HG03095 (cell line): ENCODE data around the gene CYP8B1.
"Not testable (repeated sequence)": the region's sequence is repeated elsewhere in the genome, so short reads cannot be mapped to it uniquely, and the experiment has no call there.

Source experiments
- ATAC-seq: cut with Tn5 transposase; IDR thresholded peaks from one replicate; pipeline ENCODE4 v1.9.1; 2021; ENCODE audit warnings: moderate library complexity; ENCODE audit not compliant: unreplicated experiment

CYP8B1 gene

DNA sequence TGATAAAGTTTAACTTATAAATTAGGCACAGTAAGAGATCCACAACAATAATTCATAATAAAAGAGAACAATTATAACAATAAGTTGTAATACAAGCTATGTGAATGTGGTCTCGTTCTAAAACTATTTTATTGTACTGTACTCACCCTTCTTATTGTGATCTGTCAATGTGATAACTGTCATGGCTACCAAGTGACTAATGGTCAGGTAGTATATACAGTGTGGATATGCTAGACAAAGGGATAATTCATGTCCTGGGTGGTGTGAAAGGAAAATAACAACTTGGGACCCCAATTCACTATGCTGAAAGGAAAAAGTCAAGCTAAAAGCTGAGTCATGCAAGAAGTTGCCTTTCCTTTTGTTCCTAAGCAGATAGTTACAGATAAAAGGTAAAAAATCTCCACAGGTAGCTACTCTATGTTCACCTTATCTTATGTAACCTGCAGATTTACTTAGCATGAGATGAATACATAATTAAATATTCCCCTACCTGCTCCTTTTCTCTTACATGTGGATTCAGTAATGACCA, 10.7 kb upstream of the CYP8B1 start:
- no peak for ATAC-seq

DNA sequence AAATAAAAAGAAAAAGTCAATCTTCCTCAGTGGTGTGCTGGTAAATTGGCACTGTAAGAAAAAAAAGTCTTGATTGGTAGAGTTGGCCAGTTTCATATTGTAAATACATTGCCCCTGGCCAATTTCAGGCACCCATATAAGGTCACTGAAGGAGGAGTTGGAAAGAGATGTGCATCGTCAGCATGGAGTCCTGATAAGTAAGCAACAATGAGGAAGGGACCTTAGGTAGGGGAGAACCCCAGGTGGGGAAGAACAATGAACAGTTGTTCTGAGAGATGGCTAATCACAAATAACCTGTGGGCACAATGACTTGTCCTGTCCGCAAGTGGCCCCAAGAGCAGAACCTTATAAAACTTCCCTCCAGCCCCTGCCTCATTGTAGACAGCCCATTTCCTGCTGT, 8.6 kb upstream of the CYP8B1 start:
- no peak for ATAC-seq

DNA sequence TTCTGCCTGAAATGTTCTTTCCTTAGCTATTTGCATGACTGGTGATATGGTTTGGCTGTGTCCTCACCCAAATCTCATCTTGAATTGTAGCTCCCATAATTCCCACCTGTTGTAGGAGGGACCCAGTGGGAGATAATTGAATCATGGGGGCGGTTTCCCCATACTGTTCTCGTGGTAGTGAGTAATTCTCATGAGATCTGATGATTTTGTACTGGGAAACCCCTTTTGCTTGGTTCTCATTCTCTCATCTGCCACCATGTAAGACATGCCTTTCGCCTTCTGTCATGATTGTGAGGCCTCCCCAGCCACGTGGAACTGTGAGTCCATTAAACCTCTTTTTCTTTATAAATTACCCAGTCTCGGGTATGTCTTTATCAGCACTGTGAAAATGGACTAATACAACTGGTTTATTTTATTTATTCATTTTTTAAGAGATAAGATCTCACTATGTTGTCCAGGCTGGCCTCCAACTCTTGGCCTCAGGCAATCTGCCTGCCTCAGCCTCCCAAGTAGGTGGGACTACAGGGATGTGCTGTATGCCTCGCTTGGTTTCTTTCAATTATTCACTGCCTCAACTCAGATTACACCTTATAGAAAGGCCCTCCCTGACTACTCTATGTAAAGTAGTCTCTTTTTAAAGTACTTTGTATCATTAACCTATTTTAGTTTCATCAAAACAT, 7.7 kb upstream of the CYP8B1 start:
- ATAC-seq, result not testable (repeated sequence)

DNA sequence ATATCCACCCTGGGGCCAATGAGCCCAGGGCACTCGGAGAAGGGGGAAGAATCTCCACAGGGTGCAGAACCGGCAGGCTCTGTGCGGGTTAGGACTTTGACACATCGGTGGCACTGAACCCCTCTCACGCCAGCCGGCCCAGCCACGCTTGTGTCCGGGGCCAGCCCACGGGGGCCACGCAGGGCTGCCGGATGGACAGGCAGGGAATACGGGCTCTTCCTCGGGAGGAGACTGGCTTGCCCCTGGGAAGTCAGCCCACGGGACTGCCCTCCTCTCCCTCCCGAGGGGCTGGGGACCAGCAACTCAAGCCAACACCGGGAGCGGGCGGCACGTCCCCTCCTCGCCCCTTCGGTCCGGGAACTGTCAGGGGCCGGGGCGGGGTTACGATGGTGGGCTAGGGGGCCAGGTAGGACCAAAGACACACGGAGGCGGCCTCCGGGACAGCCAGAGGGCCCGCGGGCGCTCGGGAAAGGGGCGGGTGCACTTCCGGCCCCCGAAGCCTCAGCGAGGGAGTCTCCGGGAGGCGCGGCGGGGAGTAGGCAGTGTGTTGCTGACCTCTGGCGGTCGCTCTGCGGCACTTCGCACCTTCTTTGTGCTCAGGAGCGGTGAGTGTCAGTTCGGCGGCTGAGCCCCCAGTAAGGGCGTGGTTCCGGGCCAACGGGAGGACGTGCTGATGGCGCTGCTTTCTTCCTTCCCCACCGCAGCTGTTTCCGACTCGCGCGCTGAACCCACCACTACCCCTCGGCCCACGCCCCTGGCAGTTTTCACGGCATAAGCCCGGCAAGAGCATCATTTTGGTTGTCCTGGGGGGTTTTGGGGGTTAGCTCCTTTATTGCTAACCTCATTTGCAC, 5.1 kb upstream of the CYP8B1 start:
- ATAC-seq, result peak; percentile 98

DNA sequence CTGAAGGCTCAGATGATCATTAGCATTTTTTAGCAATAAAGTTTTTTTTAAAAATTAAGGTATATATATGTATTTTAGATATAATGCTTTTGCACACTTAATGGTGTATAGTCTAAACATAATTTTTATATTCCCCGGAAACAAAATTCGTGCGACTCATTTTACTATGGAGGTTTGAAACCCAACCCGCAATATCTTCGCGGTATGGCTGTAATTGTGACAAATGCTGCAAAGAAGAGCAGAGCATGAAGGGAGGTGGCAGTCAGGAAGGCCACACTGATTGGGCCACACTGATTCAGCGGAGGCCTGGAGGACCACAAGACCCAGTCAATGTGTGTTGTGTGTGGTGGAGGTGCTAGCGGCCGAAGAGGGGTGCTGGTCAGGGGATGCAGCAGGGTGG, 4.5 kb upstream of the CYP8B1 start:
- ATAC-seq, result no peak

DNA sequence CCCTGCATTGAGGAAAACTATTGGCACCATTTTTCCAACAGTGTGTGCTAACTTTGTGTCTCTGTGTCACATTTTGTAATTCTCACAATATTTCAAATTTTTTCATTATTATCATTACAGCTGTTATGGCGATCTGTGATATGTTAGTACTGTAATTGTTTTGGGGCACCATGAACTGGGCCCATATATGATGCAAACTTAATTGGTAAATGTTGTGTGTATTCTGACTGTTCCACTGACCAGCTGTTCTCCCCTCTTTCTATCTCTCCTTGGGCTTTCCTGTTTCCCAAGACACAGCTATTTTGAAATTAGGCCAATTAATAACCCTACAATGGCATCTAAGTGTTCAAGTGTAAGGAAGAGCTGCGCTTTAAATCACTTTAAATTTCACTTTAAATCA, 2.2 kb upstream of the CYP8B1 start:
- ATAC-seq, result no peak

DNA sequence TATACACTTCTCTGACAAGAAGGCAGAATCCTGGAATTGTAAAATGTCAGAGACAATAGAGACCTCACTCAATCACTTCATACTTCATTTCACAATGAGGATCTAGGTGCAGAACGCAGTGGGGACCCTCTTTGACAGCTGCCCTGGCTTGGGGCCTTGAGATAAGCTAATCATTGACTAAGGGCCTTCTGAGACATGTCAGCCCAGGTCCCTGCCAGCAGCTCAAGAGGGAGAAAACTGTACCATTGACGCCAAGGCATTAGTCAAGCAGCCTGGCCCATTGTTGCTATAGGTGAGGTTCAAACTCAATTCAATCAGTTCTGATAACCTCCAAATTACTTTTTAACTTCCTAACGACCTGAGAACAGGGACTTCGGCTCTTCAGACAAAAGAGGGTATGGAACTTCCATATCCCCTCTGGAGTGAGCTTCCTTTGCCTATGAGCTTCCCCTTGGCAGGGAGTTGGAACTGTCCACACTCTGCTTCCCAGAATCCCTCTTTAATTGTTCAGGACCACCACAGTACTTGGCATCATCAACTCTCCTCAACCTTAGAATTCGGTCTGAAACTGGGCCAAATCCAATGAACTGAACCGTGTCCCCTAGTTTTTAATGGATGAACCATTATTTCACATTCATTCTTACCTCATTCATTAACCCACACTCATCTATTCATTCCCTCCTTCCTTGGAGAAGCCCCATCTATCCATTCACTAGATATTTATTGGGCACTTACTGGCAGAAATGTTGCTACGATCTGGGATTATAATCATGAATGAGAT, 1.5 kb upstream of the CYP8B1 start:
- no peak for ATAC-seq

DNA sequence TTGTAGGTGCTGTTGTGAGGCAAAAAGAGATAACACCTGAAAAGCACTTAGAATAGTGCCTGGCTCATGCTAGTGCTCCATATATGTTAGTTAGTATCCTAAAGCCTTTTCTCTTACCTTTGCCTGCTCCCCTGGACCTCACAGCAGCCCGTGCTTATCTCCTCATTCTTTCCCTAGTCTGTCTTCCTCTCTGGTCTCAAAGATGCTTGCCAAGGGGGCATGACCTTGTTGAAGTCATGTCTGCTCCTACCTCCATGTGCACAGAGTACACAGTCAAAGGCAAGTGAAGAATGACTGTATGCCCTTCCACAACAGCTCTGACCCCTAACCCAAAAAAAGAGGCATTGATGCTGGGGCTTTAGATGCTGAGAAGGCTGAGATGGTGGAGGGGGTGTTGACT, 722 bp upstream of the CYP8B1 start:
- no peak for ATAC-seq

DNA sequence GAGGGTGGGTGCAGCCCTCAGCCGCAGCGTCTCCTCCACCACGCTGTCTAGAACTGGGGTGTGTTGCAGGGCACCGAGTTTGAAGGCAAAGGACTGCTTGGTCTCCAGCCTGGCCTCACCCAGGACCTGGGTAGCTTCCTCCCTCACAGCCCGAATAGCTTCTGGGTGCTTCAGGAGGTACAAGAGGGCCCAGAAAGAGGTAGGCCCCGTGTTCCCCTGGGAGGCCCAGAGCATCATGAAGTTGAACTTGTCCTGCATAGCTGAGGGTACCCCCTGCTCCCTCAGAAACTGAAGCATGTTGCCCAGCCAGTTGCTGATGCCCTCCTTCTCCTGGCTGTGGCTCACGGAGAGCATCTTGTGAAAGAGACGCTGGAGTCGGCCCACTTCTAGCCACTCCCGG, 930 bp downstream of the CYP8B1 start:
- ATAC-seq, result no peak

DNA sequence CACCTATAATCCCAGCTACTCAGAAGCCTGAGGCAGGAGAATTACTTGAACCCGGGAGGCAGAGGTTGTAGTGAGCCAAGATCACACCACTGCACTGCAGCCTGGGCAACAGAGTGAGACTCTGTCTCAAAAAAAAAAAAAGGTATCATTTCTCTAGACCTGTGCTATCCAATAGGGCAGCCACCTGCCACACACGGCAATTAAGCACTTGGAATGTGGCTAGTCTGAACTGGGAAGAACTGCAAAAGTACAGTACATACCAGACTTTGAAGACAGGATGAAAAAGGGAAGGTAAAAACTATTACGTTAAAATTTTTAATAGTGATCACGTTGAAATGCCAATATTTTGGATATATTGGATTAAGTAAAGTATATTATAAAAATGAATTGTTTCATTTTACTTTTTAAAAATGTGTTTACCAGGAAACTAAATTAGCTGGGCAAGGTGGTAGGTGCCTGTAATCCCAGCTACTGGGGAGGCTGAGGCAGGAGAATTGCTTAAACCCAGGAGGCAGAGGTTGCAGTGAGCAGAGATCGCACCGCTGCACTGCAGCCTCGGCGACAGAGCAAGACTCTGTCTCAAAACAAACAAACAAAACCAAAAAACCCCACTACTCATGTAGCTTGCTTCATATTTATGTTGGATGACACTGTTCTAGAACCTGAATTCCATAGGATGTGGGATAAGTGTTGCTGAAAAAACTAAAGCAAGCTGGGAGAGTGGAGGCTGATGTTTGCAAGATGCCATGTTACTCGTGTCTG, 2.3 kb downstream of the CYP8B1 start:
- ATAC-seq, result no peak

DNA sequence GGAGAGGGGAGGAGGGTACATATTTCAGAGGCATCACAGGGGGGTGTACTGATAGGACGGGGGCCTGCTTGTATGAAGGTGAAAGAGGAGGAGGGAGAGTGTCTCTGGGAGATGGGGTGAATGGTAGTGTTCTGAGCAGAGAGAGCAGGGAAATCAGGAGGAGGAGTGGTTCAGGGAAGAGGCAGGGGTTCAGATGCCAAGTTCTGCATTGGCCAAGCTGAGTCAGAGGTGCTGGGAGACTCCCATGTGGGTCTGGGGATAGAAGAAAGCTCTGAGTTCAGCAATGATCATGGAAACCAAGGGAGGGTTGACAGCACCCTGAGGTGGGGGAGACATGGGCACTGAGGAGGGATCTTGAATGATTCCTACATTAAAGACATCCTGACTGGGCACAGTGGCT, 3.0 kb downstream of the CYP8B1 start:
- no peak for ATAC-seq

DNA sequence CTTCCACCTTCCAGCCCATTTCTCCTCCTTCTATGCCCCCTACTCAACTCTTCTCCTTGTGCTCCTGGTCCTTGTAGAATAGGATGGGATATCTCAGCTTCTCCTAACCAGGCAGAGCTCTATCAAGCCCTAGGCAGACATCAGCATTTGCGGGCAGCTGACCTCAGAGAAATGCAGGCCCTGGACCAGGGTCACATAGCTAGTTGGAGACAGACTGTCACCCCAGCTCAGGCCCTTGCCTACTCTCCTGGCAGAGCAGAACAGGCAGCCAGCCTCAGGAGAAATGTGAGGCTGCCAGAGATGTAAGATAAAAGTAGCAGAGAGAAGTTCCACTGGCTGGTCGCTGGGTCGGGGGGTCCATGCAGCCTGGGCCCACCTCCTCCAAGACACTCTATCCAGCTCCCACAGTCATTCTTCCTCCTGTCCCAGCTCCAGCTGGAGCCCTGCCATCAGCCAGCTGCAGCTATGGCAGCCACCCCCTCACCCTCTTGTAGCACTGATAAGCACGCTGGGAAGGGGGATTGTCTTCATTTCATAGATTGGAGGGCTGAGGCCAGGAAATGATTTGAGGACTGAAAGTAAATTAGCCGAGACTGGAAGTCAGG, 4.0 kb downstream of the CYP8B1 start:
- no peak for ATAC-seq

DNA sequence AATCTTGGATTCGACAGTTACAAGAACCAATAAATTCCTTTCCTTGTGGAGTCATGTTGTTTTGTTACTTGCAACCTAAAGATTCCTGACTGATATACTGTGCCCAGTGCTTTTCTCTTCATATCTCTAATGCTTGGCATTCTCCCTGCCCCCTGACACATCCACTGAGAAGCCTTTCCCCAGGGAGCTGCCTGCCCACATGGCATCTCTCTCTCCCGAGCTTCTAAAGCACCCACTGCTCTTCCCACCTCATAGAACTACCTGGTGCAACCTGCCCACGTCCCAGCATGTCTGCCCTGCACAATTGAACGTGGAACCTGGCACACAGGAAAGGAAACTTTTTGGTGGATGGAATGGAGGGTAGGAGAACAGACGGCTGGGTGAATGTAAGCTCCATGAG, 6.8 kb downstream of the CYP8B1 start:
- ATAC-seq, result no peak

DNA sequence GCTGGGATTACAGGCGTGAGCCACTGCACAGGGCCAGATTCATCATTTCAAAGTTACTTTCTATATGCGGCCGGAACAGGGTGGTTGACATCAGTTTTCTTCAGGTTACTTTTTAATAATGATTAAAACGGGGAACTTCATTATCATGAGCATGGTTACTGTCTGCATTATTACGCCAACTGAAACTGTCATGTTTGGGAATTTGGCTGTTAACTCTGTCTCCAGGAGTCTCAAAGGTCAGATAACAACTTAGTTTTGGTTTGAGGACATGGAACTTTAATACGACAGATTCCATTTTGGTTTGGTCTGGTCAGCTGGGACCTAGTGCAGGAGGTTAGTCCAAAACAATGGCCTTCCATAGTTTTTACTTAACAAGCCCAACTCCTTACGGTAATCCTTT, 8.5 kb downstream of the CYP8B1 start:
- no peak for ATAC-seq

DNA sequence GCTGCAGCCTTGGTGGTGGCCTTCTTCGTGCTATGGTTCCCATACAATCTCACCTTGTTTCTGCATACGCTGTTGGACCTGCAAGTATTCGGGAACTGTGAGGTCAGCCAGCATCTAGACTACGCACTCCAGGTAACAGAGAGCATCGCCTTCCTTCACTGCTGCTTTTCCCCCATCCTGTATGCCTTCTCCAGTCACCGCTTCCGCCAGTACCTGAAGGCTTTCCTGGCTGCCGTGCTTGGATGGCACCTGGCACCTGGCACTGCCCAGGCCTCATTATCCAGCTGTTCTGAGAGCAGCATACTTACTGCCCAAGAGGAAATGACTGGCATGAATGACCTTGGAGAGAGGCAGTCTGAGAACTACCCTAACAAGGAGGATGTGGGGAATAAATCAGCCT, 10.4 kb downstream of the CYP8B1 start:
- no peak for ATAC-seq

DNA sequence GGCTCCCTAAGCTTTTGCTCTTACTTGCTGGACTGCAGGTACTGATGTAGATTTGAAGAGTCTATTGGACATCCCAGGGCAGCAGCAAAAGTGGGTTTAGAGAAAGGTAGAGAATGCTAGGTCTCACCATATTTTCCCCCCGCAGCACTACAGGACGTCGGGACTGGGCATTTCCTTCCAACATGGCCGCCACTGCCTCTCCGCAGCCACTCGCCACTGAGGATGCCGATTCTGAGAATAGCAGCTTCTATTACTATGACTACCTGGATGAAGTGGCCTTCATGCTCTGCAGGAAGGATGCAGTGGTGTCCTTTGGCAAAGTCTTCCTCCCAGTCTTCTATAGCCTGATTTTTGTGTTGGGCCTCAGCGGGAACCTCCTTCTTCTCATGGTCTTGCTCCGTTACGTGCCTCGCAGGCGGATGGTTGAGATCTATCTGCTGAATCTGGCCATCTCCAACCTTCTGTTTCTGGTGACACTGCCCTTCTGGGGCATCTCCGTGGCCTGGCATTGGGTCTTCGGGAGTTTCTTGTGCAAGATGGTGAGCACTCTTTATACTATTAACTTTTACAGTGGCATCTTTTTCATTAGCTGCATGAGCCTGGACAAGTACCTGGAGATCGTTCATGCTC, 11.2 kb downstream of the CYP8B1 start:
- no peak for ATAC-seq

DNA sequence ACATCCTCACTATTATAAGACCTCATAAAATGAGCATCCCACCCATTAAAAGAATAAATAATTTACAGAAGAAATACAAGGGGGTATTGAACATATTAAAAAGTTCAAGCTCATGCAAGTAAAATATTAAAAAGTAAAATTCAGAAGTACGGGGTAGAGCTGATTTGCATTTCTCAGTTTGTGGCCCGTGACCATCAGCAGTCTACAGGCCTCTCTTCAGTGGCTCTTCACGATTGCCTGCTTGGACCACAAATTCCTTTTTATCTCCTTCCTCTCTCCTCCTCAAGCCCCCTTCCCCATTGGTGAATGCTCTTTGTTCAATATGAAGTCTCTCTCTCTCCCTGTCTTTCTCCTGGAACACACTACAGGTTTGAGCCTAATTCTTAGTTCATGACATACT, 19.1 kb downstream of the CYP8B1 start:
- ATAC-seq, result no peak

DNA sequence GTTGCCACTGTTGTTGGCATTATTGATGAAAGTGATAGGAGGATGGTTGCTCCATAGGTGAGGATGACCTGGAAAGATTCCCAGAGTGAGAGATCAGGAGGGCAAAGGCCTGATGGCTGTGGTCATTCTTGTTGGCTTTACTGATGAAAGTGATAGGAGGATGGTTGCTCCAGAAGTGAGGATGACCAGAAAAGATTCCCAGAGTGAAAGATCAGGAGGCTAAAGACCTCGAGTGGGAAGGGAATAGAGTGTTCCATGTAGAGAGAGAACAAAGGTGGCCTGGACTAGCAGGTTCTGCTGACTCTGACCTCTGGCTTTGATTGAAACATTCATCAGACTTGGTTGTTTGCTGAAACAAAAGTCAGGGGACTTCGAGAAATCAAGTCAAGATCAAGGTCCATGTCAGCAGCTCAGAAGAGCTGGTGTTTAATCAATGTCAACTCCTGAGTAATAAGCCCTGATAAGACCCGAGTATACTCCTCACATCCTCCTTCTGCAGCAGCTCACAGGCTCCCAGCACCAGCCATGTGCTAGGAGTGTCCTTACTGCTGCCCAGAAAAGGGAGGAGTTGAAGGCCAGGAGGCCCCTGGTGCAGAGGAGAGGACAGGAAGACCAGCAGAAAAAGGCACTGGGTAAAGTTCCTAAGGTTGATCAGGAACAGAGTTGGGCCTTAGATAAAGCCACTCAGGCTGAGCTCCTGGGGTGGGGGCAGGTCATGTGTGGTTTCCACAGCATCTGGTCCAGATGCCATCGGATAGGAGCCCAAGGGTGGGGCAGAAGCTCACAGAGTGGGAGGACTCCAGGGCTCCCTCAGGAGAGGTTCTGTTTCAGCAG, 19.9 kb downstream of the CYP8B1 start:
- no peak for ATAC-seq

DNA sequence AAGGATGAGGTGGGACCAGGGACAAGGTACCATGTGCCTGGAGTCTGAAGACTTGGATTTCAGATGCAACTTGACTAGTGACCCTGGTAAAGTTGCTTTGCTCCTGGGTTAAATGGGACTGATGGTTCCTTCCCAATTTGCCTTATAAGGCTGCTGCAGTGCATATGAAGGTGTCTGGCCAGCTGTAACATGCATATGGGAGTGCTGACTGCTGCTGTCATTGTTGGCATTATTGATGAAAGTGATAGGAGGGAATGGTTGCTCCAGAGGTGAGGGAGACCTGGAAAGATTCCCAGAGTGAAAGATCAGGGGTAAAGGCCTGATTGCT, 20.5 kb downstream of the CYP8B1 start:
- no peak for ATAC-seq
